Memory B cell (primary cell): ENCODE results near the gene WDR93.
"Not testable (repeated sequence)": the region's sequence is repeated elsewhere in the genome, so short reads cannot be mapped to it uniquely, and the experiment has no call there.

ENCODE experiments used
- ATAC-seq: fragments of 150-1000 bp; cut with Tn5 transposase; 2 replicates; pipeline ENCODE4 v1.10.0; 2021; ENCODE audit warnings: low read depth, mild to moderate bottlenecking, moderate library complexity
- DNase-seq, 2 donors: peaks; one replicate each; pipeline ENCODE4 v3.0.0; 2022; ENCODE audit warnings: low spot score in 2 of 2
- H3K27ac Mint-ChIP-seq: one replicate; pipeline ENCODE4 v1.8.0; 2022; ENCODE audit warnings: mild to moderate bottlenecking, moderate library complexity, mixed read lengths
- H3K27me3 Mint-ChIP-seq: one replicate; pipeline ENCODE4 v1.8.0; 2022; ENCODE audit warnings: mixed read lengths
- H3K36me3 Mint-ChIP-seq: one replicate; pipeline ENCODE4 v1.8.0; 2022; ENCODE audit warnings: mild to moderate bottlenecking, mixed read lengths
- H3K4me1 Mint-ChIP-seq: one replicate; pipeline ENCODE4 v1.8.0; 2022; ENCODE audit warnings: mixed read lengths
- H3K4me3 Mint-ChIP-seq: one replicate; pipeline ENCODE4 v1.8.0; 2022; ENCODE audit warnings: mild to moderate bottlenecking, moderate library complexity, mixed read lengths
- H3K9me3 Mint-ChIP-seq: one replicate; pipeline ENCODE4 v1.8.0; 2022; ENCODE audit warnings: mixed read lengths

The WDR93 gene

DNA sequence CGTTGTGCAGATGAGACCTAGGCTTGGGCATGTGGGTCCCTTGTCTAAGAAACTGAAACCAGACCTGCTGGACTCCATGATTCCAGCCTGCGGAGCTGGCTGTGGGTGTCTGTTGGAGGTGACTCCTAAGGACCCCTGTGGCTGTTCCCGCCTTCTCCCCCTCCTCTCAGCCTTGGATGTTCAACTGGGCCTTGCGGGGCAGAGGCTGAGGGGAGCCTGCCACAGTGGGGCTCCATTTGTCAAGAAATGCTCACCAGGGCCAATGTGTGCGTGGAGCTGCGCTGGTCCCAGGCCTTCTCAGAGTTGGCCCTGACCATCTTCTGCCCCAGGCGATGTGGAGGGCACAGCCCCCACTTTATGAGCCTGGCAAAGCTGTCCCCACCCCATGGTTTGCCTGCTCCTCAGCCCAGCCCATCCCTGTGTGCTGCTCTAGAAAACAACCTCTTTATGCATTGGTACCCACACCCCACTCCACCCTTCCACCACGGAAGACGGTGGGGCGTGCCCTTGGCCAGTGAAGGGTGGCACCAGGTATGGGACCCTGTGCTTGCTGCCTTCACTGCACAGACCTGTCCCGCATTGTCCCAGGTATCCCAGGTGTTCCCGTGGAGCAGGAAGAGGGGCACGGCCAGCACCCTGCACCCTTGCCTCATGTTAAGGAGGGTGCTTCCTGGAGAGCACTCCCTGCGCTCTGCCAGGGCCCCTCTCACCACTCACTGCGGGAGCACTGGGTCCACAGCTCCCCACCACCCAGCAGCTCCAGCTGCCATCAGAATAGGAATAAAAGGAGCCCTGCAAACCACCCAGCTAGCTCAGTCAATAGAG lies 93.5 kb downstream of the WDR93 start:
- Mint-ChIP-seq H3K36me3 (peaks cover 2% of the 10 kb centered on the region), H3K27me3 (peaks cover 3% of the 10 kb centered on the region), H3K4me1 (peaks cover 26% of the 10 kb centered on the region), H3K27ac (no peak overlapping the region), H3K9me3 (peaks cover 3% of the 10 kb centered on the region), H3K4me3 (peak overlapping the region; percentile 4)
- ATAC-seq = no peak
- DNase-seq = no peak

DNA sequence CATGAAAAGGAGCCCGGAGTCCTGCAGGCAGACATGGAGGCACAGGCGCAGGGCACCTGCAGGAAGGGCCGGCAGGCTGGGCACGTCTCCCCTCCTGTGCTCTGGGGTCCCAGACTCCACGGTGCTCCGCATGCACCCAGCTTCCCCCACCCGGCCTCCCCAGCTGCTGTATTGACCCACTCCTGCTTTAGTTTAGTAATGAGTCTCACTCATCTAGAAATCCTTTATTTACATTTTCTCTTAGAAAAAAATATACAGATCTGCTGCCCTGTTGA lies 94.0 kb downstream of the WDR93 start:
- Mint-ChIP-seq H3K36me3 (peaks cover 2% of the 10 kb centered on the region), H3K4me3 (no peak overlapping the region), H3K9me3 (peaks cover 3% of the 10 kb centered on the region), H3K27ac (no peak overlapping the region), H3K27me3 (peaks cover 3% of the 10 kb centered on the region), H3K4me1 (peaks cover 26% of the 10 kb centered on the region)
- DNase-seq (no peak), ATAC-seq (no peak)

DNA sequence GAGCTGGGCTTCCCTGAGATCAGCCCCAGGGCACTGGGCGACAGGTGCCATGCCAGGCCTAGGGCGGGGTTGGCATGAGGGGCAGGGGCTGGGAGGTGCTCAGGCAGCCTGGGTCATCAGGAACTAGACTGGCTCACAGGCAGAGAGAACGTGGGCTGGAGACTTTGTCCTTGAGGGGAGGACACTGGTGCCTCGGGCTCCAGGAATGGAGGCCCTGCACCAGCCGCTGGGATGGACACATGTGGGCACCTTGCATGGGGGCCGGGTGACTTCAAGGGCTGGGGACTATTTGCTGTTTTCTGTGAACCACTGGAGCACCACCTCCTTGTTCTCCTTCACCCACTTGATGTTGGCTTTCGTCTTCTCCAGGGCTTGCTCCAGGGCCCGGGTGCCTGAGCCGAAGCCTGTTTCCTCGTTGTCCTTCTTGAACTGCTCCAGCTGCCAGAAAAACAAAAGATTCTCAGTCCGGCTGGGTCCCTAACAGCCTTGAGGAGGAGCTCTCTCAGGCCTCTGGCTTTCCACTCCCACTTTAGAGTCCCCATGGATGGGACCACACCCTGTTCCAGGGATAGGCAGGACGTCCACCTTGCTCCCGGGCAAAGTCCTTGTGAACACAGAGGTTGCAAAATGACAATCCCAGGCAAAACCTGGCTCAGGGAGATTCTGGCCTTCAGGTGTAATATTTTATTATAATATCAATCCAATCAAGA lies 94.6 kb downstream of the WDR93 start:
- peaks cover 3% of the 10 kb centered on the region for H3K9me3 Mint-ChIP-seq
- peaks cover 25% of the 10 kb centered on the region for H3K4me1 Mint-ChIP-seq
- DNase-seq (no peak), ATAC-seq (no peak)
- no peak overlapping the region for H3K27ac Mint-ChIP-seq
- H3K27me3 Mint-ChIP-seq = peaks cover 4% of the 10 kb centered on the region
- no peak overlapping the region for H3K4me3 Mint-ChIP-seq
- H3K36me3 Mint-ChIP-seq = peaks cover 2% of the 10 kb centered on the region

DNA sequence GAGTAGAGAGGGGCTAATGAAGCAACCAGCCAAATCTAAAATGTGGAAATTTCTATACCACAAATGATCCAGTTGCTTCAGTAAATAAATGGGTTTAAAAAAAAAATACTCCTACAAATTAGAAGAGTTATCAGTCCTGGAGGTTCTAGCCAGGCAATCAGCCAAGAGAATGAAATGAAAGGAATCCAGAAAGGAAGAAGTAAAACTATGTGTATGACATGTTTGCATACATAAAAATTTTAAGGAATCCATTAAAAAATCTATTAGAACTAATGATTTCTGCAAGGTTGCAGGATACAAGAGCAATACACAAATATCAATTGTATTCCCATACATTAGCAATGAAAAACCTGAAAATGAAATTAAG lies 95.1 kb downstream of the WDR93 start:
- Mint-ChIP-seq H3K4me3 (no peak overlapping the region), H3K4me1 (peaks cover 19% of the 10 kb centered on the region), H3K27ac (no peak overlapping the region), H3K27me3 (peaks cover 4% of the 10 kb centered on the region), H3K9me3 (peaks cover 3% of the 10 kb centered on the region), H3K36me3 (peaks cover 2% of the 10 kb centered on the region)
- ATAC-seq (no peak), DNase-seq (no peak)

DNA sequence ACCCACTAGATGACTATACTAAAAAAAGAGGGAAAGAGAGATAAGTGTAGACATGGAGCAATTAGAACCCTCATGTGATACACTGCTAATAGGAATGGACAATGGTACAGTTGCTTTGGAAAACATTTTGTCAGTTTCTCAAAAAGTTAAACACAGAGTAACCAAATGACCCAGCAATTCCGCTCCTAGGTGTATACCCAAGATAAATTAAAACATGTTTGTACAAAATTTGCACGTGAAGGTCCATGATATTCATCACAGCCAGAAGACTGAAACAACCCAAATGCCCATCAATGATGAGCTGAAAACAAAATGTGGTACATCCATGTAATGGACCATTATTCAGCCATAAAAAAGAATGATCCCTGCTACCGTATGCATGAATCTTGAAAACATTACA lies 97.3 kb downstream of the WDR93 start:
- Mint-ChIP-seq H3K27me3 (peaks cover 3% of the 10 kb centered on the region), H3K36me3 (peaks cover 2% of the 10 kb centered on the region), H3K27ac (no peak overlapping the region), H3K4me3 (no peak overlapping the region), H3K9me3 (peaks cover 3% of the 10 kb centered on the region), H3K4me1 (peaks cover 8% of the 10 kb centered on the region)
- no peak for ATAC-seq
- no peak for DNase-seq

DNA sequence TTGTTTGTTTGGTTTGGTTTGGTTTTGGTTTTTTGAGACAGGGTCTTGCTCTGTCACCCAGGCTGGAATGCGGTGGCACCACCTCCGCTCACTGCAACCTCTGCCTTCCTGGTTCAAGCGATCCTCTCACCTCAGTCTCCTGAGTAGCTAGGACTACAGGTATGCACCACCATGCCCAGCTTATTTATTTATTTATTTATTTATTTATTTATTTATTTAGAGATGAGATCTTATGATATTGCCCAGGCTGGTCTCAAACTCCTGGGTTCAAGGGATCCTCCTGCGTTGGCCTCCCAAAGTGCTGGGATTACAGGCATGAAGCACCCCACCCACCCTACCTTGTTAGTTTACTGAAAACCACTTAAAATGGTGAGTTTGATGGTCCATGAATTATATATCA lies 98.0 kb downstream of the WDR93 start:
- H3K4me1 Mint-ChIP-seq, DNase-seq, H3K4me3 Mint-ChIP-seq, H3K9me3 Mint-ChIP-seq, H3K27me3 Mint-ChIP-seq, H3K36me3 Mint-ChIP-seq, ATAC-seq, H3K27ac Mint-ChIP-seq: not testable (repeated sequence)

DNA sequence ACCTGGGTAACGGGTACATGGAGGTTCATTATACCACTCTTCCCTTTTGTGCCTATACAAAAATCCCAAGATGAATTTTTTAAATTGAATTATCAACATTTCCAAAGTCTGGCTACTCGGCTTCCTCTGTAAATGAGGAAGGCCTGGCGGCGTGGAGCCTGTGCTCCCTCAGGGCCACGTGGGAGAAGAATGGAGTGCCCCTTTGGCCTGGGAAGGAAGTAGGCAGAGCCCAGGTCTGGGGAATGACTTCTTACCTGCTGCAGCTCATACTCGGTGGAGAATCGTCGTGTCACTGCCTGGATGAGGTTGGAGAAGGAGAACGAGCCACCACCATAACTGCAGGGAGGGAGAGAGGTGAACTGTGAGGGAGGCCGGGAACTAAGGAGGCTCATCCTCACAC lies 99.6 kb downstream of the WDR93 start:
- Mint-ChIP-seq H3K36me3 (peaks cover 2% of the 10 kb centered on the region), H3K4me1 (no peaks in the 10 kb centered on the region), H3K9me3 (peaks cover 5% of the 10 kb centered on the region)

DNA sequence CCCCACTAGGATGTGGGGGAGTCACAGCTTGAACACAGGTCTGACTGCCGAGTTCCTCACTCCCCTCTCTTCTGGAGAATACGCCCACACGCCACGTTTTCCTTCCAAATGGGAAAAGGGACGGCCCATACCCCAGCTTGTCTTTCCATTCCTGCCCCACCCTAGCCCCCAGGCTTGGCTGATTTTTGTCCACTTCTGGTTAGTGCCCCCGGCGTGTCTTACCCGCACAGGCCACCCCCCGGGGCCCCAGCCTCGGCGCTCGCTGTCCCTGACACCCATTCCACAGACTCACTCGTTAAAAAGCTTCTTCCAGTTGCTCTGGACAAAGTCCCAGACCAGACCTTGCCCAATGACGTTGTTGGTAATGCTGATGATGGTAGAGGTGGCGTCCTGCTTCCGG lies 100.0 kb downstream of the WDR93 start:
- Mint-ChIP-seq H3K9me3 (peaks cover 7% of the 10 kb centered on the region), H3K4me1 (no peaks in the 10 kb centered on the region), H3K36me3 (peaks cover 2% of the 10 kb centered on the region), H3K27ac (no peak overlapping the region), H3K4me3 (no peak overlapping the region), H3K27me3 (peaks cover 3% of the 10 kb centered on the region)
- ATAC-seq = no peak
- no peak for DNase-seq

More for the DNA sequence above, 99.6 kb downstream of the WDR93 start:
- H3K4me3 Mint-ChIP-seq = no peak overlapping the region
- DNase-seq (no peak), ATAC-seq (no peak)
- H3K27ac Mint-ChIP-seq = no peak overlapping the region
- H3K27me3 Mint-ChIP-seq = peaks cover 3% of the 10 kb centered on the region

DNA sequence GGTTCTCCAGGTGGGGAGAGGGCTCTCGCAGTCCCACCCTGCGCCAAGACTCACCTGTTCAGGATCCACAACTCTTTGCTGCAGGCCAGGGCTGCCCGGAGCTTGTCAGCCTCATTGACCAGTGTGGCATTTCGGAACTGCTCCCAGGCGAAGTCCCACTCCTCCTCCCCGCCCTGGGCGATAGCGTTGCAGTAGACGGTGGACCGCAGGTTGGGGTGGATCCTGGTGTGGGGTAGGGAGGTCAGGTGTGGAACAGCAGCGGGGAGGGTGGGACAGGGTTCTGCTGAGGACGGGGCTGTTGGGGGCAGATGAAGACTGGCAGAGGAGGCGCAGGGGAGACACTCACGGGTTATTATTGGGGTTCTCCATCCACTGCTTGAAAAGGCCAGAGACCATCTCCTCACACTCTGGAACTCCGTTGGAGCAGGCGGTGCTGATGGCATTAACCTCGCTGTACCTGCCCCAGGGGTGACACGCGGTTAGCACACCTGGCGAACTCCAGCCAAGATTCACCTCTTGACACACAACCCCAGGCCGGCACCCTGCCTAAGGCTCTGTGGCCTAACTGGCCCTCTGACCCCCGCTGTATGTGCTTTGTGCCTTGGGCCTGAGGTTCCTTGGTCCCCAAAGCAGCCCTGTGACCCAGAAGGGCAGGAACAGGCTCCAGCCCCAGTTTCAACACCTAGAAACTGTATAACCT lies 101.6 kb downstream of the WDR93 start:
- no peak overlapping the region for H3K27ac Mint-ChIP-seq
- DNase-seq = no peak
- H3K4me3 Mint-ChIP-seq = no peak overlapping the region
- ATAC-seq = no peak
- H3K9me3 Mint-ChIP-seq = peaks cover 8% of the 10 kb centered on the region
- H3K27me3 Mint-ChIP-seq = peaks cover 3% of the 10 kb centered on the region
- peaks cover 4% of the 10 kb centered on the region for H3K36me3 Mint-ChIP-seq
- H3K4me1 Mint-ChIP-seq = no peaks in the 10 kb centered on the region
